GM19452 (cell line): Measurements from ENCODE around the gene NCBP2L.
"Not testable (repeated sequence)": the region's sequence is repeated elsewhere in the genome, so short reads cannot be mapped to it uniquely, and the experiment has no call there.

Experiments
- ATAC-seq: cut with Tn5 transposase; IDR thresholded peaks from one replicate; pipeline ENCODE4 v1.9.1; 2021; ENCODE audit not compliant: unreplicated experiment

NCBP2L gene

DNA sequence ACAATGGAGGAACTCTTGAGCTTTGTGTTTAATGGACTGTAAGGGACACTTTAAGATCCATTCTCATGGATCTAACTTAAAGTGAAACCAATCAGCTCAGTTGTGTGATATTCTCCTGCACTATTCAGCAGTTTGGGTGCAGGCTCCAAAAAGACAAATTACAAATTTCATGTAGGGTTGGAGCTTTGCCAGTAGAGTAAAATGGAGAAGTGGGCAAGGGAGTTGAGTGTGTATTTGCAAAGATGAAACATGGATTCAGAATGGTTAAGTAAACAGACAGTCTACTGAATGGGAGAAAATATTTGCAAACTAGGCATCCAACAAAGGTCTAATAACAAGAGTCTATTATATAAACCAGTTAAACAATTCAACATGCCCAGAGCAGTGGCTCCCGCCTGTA is 26.9 kb downstream of the NCBP2L start:
- no peak for ATAC-seq

DNA sequence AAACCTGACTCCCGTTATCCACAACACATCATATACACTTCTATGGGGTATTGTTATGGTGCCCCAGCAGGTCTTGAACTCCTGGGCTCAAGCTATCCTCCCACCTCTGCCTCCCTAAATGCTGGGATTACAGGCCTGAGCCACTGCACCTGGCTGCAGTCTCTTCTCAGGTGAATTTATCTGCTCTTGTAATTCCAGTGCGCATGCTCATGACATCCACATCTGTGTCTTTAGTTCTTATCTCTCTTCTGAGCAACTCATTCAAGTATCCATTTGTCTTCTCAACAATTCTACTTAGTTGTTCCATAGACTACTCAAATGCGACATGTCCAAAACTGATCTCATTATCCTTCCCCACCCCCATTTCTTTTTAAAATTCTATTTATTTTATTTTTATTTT is 27.6 kb downstream of the NCBP2L start:
- no peak for ATAC-seq

DNA sequence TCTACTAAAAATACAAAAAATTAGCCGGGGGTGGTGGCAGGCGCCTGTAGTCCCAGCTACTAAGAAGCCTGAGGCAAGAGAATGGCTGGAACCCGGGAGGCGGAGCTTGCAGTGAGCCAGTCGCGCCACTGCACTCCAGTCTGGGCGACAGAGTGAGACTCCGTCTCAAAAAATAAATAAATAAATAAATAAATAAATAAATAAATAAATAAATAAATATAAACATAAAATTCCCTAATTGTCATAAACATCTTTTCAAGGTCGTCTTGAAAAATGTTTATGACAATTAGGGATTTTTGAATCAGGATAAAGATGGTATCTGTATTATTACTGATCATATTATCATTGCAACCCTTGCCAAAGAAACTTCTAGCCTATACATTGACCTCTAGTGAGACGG is 32.5 kb downstream of the NCBP2L start:
- ATAC-seq, result not testable (repeated sequence)

DNA sequence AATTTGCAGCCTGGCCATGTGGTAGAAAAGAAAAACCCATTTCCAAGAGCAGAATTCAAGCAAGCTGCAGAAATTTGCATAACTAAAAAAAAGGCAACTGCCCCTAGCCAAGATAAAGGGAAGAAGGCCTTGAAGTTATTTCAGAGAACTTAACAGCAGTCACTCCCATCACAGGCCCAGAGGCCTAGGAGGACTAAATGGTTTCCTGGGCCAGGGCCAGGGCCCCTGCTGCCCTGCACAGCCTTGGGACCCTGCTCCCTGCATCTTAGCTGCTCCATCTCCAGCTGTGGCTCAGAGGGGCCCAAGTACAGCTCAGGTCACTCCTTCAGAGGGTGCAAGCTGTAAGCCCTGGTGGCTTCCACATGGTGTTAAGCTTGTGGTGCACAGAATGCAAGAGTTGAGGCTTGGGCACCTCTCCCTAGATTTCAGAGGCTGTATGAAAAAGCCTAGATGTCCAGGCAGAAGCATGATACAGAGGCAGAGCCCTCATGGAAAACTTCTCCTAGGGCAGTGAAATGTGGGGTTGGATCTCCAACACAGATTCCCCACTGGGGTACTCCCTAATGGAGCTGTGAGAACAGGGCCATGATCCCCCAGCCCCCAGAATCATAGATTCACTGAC is 41.5 kb downstream of the NCBP2L start:
- ATAC-seq, result no peak

DNA sequence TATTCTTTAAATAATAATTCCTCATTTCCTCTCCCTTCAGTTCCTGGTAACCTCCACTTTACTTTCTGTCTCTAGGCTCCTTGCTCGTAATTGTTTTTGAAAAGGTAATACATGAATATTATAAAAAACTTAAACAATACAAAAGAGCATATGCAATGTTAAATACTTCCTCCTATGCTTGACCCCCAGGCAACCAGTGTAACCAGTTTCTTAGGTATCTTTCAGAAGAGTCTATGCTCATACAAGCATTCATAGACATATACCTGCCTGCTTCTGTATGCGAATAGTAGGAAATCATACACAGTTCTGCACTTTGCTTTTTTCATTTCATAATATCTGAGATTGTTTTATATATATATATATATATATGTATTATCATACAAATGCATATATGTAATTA is 45.5 kb downstream of the NCBP2L start:
- ATAC-seq, result no peak

DNA sequence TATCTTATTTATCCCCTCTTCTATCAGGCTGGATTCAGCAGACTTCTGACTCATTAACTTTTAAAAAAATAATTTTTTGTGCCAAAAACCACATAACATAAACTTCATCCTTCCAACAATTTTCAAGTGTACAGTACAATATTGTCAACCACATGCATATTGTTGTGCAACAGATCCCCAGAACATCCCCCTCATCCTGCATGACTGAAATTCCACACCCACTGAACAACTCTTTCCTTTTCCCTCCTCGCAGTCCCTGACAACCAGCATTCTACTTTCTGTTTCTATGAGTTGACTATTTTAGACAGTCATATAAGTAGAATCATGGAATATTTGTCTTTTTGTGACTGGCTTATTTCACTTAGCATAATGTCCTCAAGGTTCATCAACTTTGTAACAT is 45.9 kb downstream of the NCBP2L start:
- ATAC-seq, result no peak

DNA sequence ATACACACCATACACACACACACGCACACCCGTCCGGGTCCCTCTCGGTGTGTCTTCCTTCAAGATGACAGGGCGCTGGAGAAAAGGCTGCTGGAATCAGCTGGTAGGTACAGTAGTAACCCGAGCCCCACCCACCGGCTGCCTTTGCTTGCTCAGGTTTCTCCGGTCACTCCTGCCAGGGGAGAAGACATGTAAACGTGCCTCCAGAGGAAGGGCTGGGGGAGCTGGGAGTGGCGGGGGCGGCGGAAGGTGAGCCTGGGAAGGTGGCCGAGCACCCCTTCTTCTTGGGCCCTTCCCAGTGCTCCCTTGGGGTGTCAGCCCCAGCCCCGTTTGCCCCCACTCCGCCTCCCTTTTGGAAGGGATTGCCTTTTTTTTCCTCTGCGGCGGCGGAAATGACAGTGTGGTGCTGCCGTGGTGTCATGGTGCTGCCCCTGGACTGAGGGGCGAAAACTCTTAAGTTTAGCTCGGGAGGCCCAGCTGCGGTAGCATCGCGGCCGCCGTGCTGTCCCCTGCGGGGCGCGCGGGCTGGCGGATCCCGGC is 48.2 kb downstream of the NCBP2L start, which contains the start of gene MID2:
Gene MID2, plus strand, starts transcription at position 169 of the 540 bp plus-strand sequence. CDS start 561 bp downstream, outside the sequence.
- ATAC-seq, result peak; percentile 44

DNA sequence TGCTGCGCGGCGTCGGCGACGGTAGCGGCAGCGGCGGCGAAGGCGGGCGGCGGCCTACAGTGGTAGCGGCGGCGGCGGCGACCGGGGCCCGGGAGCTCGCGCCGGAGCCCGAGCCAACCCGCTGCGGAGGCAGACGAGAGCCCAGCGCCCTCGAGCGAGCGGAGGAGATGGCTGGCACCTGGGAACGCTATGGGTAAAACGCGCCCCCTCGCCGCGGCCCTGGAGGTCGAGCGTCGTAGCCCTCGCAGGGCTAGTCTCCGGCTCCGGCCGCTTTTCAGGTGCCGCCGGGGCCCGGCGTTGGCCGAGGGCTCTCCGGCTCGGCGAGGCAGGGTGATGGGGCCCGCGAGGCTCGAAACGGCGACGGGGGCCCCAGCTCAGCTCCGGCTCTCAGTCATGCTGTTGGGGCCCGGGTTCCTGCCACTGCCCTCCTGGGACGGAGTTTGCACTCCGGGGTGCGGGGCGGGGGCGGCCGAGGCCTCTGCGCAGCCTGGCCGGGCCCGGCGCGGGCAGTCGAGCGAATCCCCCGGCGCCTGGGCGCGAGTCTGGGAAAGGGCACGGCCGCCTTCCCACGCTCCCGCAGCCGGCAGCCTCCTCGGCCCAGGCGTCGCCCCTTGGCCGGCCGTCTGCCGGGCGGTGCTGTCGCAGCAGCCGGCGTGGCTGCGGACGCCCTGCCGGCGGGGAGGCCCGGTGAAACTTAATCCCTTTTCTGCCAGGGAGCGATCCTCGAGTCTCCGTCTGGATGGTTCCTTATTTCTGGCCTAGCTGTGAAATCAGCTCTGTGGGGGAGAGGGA is 48.9 kb downstream of the NCBP2L start:
- ATAC-seq, result peak; percentile 68

DNA sequence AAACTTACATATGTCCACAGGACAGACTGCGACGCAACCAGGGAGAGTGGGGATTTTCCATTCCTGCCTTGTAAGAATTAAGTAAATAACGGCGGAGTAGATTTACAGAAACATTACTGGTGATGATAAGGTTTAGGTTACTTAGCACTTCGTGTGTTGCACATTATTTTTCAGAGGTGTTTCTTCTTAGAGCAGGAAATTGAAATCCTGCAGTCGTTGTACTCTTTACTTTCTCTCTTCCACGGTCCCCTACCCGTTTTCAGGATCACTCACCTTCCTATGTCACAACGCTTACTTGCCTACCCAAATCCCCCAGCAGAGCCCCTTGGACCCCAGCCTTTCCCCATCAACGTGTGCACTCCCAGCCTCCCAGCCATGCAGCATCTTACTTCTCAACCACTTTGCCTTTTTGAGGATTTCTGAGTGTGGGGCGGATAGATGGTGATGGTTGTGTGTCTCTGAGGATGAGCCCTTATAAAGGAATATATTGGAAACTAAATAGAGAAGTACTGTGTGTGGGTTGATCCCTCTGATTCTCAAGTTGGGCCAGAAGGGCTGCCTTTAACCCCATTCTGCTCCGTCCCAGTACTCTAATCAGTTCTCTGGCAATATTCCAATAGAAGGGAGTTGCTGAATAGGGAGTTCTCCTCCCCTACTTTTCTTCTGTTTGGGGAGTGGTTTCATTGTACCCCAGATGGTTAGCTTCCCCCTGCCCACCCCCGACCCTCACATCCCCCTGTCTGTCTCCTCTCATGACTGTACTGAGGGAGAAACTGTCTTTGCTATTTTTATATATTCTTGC is 49.7 kb downstream of the NCBP2L start:
- ATAC-seq, result no peak

DNA sequence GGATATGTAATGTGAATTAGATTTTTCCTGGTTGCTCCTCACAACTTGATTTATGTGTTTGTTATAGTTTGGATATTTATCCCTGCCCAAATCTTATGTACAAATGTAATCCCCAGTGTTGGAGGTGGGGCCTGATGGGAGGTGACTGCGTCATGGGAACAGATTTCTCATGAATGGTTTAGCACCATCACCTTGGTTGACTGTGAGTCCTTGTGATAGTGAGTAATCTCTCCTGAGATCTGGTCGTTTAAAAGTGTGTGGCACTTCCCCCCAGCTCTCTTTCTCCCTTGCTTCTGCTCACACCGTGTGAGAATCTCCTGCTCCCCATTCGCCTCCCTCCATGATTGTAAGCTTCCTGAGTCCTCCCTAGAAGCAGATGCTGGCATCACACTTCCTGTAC is 50.3 kb downstream of the NCBP2L start:
- ATAC-seq, result no peak

DNA sequence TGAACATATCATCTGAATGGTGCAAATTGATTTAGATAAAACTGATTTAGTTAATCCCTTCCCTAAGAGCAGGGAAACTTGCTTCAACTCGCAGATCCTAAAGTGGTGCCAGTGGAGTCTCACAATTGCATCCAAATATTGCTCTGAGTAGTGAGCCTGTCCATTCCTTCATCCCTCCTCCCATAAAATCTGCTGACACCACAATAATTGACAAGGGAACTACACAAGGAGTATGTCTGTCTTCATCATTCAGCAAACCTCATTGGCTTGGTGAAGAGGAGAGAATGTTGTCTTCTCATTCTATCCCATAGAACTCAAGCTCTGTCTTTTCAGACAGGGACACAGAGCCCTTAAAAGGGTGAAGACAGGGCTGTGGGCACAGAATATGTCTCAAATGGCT is 52.3 kb downstream of the NCBP2L start:
- no peak for ATAC-seq

DNA sequence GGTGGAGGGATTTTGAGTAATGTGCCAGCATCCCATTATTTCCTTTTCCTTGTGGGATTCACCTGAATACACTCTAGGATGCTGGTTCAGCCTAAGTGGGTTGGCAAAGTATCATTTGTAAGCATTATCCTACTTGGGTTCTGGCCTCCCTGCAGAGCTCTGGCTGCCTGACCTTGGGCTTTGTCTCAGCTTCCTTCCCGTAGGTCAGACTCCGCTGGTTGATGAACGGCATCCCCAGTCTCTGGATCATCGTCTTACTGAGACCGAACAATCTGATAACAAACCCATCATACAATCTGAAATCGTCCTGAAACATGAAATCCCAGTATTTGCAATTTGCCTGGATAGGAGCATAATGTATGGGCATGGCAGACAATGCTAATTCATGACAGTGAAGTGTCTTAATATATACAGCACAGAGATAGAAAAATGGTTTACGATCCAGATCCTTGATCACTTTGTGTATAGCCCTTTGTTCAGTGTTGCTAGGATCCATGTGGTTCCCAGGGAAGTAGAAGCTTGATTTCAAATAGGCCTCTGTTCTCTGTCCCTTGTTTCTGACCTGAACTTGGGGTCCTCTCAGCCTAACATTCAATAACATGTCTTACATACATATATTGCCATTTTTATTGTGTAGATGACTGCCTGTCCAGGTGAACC is 53.7 kb downstream of the NCBP2L start:
- ATAC-seq, result no peak

DNA sequence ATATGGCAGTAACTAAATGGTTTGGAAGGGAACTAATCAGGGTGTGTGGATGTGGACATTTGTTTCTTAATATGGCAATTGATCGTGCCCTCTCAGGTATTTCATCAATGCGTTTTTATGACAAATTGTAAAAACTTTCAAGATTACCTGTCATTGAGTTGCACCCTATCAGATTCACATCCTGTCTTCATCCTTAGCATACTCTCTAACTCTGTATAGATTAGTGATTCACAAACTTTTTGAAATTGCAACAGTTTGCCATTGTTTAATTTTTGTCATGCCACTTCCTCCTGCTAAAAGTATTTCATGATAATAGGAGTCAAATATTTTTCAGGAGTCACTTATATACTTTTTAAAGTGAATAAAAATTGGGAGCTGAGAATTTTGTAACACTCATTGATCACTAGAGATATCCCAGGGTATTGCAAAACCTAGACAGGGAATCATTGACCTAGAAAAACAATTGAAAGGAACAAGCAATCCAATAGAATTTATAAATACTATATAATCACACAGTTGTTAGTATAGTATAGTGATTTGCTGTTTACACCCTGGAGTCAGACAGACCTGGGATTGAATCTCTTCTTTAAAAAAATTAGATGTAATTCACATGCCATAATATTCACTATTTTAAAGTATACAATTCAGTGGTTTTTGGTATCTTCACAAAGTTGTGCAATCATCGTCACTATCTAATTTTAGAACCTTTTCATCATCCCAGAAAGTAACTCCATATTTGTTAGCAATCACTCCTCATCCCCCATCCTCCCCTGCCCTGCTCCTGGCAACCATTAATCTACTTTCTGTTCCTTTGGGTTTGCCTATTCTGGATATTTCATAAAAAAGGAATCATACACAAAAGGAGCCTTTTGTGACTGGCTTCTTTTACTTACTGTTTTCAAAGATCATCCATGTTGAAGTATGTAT is 57.0 kb downstream of the NCBP2L start:
- ATAC-seq, result no peak

DNA sequence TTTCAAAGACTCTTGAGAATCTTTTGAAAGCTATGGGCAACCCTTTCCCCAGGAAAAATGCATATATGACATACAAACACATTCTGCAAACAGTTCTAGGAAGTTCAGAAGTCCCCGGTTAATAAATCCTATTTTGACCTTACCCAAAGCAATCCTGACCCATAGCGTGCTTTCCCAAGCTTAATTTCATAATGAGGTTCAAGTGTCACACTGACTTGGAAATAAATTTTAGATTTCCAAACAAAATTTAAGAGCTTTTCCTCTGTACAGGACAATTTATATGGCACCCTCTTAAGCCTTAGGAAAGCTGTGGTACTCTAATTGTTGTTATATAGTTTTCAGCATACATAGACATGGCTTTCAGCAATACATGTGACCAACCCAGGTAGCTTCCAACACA is 59.4 kb downstream of the NCBP2L start:
- ATAC-seq, result no peak

DNA sequence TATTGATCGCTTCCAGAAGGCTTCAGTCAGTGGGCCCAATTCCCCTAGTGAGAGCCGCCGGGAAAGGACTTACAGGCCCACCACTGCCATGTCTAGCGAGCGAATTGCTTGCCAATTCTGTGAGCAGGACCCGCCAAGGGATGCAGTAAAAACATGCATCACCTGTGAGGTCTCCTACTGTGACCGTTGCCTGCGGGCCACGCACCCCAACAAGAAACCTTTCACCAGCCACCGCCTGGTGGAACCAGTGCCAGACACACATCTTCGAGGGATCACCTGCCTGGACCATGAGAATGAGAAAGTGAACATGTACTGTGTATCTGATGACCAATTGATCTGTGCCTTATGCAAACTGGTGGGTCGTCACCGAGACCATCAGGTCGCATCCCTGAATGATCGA is 63.4 kb downstream of the NCBP2L start:
- ATAC-seq, result no peak

DNA sequence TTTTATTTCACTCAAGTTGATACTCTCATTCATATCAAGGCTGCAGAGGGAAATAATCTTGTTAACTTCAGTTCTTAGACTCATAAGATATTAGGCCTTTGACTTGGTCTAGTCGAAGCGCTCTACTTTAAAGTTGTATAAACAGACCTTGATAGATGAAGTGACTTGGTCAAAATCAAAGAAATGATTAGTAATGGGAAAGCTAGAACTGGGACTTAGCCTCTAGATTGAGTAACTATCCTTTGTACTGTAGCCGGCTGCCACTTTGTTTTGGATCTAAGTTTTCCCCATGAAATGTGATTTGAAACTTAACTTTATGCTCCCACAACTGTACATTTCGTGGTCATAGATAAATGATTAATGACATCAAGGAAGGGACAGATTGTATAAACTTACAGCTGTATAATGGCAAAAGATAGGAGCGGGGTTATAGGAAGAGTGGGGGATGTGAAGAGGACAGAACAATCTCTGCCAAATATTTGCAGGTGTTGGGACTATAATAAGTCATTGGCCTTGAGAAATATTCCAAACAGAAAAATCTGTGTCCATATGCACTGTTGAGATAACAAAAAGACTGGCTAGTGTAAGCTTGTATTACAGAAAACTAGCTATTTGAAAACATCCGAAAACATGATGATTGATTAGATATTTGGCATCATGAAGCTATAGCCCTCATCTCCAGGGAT is 65.3 kb downstream of the NCBP2L start:
- ATAC-seq, result no peak
